AML-193 (cell line): ENCODE data around the gene MTR.

Source experiments
- DNase-seq, 2 experiments: peaks; one replicate each; lab custom pipeline; 2025; lab: John Stamatoyannopoulos, UW

MTR gene

DNA sequence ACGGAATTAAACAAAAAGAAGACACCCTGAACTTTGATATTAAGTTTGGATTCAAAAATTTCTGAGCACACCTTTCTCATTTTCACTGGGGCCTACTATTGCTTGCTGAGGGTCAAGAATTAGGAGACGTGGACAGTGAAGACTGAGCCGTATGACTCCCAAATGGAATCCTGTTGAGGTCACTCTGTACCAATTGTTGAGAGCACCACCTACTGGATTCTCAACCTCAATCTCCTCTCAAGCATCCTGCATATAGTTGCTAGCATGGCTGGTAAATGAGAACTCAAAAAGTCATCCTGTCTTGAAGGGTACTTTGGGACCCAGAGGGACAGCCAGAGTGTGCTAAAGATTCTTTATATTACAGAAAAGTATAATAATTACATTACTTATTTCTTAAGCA, 20.2 kb upstream of the MTR start:
- DNase-seq, result no peak

GRCh38 chr1:236779312-236779711, 15.8 kb upstream of the MTR start:
- DNase-seq, result no peak

GRCh38 chr1:236785477-236785876, 9.6 kb upstream of the MTR start:
- no peak for DNase-seq

GRCh38 chr1:236786453-236786852, 8.6 kb upstream of the MTR start:
- DNase-seq, result no peak

DNA sequence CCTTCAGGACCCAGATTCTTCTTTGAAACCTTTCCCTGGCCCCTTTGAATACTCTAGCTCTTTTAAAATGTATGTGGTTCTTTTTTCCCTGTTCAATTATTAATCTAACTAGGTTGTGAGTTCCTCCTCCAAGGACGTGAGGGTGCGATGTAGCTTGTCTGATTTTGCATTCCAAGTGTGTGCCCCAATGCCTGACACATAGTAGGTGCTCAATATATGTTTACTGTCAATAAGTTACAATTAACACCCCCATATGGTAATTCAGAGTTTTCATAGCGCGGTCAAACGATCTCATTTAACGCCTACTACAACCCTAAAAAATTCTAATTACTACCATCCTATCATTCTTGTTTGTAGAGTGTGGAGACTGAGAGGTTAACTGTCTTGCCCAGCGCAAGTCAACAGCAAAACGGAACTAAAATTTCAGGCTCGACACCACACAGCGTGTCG, 482 bp upstream of the MTR start:
- no peak for DNase-seq

- DNase-seq, result peak in 1 of 2 experiments; percentile 42
Measured at GRCh38 chr1:236795757-236796667, 920 bp downstream of the MTR start.

DNA sequence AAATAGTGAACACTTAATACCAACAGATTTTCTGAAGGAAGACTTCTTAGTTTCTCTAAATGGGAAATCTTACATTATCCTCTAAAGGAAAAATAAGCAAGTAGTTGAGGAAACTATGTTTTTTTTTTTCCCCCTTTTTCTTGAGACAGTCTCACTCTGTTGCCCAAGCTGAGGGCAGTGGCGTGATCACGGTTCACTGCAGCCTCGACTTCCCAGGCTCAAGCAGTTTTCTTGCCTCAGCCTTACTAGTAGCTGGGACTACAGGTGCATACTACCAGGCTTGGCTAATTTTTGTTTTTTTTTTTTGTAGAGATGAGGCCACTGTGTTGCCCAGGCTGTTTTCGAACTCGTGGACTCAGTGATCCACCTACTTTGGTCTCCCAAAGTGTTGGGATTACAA, 3.9 kb downstream of the MTR start:
- no peak for DNase-seq

DNA sequence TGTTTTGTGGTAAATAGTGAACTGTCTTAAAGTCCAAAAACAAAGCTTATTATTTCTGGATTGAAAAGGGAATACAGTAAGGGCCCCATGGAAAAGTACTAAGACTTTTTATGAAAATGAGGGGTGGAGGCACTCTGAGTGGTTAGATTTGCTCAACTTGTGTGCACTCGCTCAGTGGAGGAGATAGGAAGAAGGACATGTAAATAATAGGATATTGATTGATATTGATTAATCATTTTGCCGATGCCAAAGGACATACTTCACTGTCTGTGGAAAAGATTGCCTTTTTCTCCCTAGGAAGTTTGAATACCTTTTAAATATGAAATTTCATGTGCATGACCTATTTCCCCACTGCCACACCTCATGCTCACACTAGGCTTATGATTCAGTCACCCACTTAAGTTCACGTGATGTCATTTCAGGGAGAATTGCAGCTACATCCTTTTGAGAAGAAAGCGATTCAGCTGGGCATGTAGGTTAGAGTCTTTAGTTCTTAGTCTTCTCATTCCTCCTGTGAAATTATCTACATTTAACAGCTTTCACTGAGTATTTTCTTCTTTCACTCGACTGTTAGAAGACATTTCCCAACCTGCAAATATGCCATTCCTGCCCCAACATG, 5.0 kb downstream of the MTR start:
- DNase-seq, result no peak

DNA sequence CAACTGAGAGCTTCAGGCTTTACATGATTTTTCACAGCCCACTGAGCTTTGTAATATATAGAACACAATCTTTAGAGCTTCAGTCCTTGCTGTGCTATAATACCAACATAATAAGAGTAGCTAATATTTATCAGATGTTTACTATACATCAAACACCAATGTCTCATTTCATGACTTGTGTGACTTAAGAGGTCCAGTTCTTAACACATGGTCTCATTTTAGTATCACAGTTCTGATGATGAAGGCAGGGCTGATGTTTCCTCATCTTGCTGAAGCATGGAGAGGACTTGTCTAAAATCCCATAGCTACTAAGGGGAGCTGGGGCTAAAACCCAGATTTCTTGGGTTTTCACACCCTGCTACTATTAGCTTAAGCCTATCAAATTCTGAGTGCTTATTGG, 5.5 kb downstream of the MTR start:
- no peak for DNase-seq

- DNase-seq, result no peak
Measured at GRCh38 chr1:236802264-236802663, 7.2 kb downstream of the MTR start.

DNA sequence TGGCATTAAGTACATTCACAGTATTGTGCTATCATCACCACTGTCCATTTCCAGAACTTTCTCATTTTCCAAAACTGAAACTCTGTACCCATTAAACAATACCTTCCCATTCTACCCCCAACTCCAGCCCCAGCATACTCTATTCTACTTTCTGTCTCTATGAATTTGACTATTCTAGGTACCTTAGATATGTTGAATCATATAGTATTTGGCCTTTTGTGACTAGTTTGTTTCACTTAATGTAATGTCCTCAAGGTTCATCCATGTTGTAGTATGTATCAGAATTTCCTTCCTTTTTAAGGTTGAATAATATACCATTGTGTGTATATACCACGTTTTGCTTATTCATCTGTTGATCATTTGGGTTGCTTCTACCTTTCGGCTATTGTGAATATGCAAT, 11.5 kb downstream of the MTR start:
- DNase-seq, result no peak

DNA sequence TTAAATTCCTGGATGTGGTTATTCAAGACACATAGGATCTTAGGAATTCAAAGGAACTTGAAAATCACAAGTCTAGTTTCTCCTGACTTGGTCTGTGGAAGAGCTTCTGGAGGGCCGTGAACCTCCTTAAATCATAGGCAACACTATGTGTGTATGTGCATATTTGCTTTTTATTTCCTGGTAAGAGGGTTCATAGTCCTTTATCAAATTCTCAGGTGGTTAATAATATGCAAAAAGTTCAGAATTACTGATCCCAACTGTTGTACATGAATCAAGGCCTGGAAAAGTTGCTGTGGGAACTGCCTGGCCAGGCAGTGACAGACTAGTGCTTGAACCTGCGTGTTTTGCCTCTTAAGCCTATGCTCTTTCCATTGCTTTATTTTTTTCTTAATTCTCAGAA, 12.9 kb downstream of the MTR start:
- no peak for DNase-seq

- DNase-seq, result no peak
Measured at GRCh38 chr1:236808564-236809130, 13.6 kb downstream of the MTR start.

DNA sequence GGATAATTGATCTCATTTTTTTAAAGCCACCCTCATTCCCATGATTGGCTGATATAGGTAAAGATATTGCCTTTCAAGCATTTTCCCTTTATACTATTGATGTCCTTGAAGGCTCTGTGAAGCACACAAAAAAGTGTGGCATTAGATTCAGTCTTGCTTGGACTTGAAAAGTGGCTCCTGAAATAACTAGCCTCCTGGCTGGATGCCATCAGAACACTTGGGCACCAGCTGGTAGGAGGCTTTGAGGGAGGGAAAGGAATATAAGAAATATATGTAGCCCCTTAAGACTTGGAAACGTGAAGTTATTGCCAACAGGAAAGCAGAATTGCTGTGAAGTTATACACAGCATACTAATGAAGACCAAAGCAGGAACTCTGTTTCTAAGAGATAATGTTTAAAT, 14.1 kb downstream of the MTR start:
- no peak for DNase-seq

DNA sequence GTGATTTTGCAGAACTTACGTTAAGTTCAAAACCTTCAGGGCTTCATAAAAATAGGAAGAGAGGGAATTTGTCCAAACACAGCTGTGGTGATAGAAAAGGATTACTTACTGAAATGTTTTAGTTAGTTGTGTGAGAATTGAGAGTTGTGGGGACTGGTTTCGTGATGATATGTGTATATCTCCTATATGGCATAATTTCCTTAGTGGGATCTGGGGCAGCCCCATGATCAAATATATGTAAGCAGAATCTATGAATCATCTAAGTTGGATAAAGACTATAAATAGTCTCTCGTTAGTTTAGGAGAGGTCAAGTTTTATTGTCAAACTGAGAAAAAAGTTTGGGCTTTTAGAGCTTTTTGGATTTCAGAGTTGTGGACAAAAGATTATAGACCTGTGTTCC, 14.9 kb downstream of the MTR start:
- DNase-seq, result no peak

DNA sequence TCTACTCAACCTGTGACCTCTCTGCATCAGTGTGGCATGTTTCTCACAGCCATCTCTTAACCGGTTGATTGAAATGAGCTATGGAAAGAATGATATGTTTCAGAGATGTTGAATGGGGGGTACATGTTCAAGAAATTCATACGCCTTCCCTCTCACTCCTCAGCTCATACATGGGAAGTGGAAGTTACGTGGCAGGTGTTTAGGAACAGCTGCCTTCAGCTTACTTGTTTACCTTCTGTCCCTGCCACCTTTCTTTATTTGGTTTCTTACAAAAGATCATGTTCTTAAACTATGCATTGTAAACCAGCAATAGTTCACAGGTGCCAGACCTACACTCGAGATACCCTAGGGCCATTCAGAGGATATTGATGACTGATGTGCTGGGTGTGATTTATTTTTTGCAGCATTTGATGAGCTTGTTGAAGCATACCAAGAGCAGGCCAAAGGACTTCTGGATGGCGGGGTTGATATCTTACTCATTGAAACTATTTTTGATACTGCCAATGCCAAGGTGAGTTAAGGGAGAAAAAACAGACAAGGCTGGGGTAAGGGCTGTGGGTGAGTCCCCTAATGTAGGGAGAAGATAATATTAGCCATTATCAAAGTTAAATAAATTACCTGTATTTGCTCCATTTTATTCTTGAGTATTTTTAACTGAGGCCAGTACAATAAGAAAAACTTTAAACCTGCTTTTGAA, 17.4 kb downstream of the MTR start:
- no peak for DNase-seq

- no peak for DNase-seq
Measured at GRCh38 chr1:236815941-236816340, 20.8 kb downstream of the MTR start.

DNA sequence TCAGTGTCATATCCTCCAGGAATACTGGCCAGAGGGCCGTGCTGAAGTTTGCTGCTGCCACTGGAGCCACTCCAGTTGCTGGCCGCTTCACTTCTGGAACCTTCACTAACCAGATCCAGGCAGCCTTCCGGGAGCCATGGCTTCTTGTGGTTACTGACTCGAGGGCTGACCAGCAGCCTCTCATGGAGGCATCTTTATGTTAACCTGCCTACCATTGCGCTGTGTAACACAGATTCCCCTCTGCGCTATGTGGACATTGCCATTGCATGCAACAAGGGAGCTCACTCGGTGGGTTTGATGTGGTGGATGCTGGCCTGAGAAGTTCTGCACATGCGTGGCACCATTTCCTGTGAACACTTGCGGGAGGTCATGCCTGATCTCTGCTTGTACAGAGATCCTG, 24.8 kb downstream of the MTR start:
- DNase-seq, result no peak

GRCh38 chr1:236821091-236821627, 26.1 kb downstream of the MTR start:
- DNase-seq, result no peak

DNA sequence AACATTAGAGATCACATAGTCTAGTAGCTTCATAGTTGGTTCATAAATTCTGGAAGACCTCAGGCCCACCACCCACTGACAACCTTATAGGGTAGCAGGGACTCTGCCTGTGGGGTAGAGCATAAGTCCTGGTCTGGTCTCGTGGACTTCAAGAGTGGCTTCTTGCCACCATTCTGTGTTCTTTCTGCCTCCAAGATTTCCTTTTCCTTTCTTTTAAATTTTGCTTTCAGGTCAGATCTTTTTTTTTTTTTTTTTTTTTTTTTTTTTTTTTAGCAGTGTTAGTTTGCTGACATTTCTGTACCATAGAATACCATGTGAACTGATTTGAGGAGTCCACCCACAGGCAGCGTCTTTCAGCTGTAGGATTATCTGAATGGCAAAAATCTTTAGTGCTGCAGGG, 28.5 kb downstream of the MTR start:
- DNase-seq, result no peak

DNA sequence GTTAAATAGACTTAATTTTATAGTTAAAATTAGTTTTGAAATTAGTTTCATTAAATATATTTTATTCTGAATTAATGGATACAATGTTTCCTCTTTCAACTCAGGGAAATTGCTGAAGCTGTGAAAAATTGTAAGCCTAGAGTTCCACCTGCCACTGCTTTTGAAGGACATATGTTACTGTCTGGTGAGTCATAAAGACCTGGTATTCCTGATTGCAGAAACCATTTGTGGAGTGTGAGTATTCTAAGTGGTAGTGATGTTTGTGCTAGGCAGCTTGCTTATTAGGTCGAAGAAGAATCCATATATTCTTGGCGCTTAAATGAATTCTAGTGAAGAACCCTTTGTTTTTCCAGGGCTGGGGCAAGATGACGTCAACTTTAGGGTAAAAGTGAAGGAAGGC, 34.0 kb downstream of the MTR start:
- DNase-seq, result no peak

- no peak for DNase-seq
Measured at GRCh38 chr1:236830116-236830515, 35.0 kb downstream of the MTR start.
